ENCODE results near the gene ERCC6L2. TPM values are rescaled to one million over a fixed set of nuclear protein-coding genes. Genes with fewer than 3 reads are reported as not detected.
A peak's percentile ranks its signal among the peaks of the same experiment; 100 is the strongest.

Gene ERCC6L2
- total RNA-seq, 1 donor, result 102 TPM

GRCh38 chr9:95930277-95930676 lies 54.8 kb downstream of the ERCC6L2 start:
- DNase-seq (ENCODE audit: low read depth), result no peak
- no peak for TF ChIP-seq CTCF (IDR thresholded peaks at IDR 0.05; ENCODE audit: insufficient read depth, low read depth, low read length)
- H3K4me3 ChIP-seq (ENCODE audit: low read depth, low read length), result no peak overlapping the region

- no peak for TF ChIP-seq CTCF (IDR thresholded peaks at IDR 0.05; ENCODE audit: insufficient read depth, low read depth, low read length)
- no peak for DNase-seq (ENCODE audit: low read depth)
Measured at GRCh38 chr9:95935861-95936578, 60.5 kb downstream of the ERCC6L2 start.

GRCh38 chr9:95936579-95937075 lies 61.1 kb downstream of the ERCC6L2 start:
- TF ChIP-seq CTCF (IDR thresholded peaks at IDR 0.05; ENCODE audit: insufficient read depth, low read depth, low read length), result no peak
- no peak overlapping the region for H3K4me3 ChIP-seq (ENCODE audit: low read depth, low read length)
- DNase-seq (ENCODE audit: low read depth), result peak; percentile 42

More at GRCh38 chr9:95935861-95936578, 60.5 kb downstream of the ERCC6L2 start:
- no peak overlapping the region for H3K4me3 ChIP-seq (ENCODE audit: low read depth, low read length)

- H3K4me3 ChIP-seq (ENCODE audit: low read depth, low read length), result no peak overlapping the region
- no peak for DNase-seq (ENCODE audit: low read depth)
- no peak for TF ChIP-seq CTCF (IDR thresholded peaks at IDR 0.05; ENCODE audit: insufficient read depth, low read depth, low read length)
Measured at GRCh38 chr9:95937131-95937530, 61.6 kb downstream of the ERCC6L2 start.

- peak; percentile 3 for TF ChIP-seq CTCF (IDR thresholded peaks at IDR 0.05; ENCODE audit: insufficient read depth, low read depth, low read length)
- no peak overlapping the region for H3K4me3 ChIP-seq (ENCODE audit: low read depth, low read length)
- DNase-seq (ENCODE audit: low read depth), result no peak
Measured at GRCh38 chr9:95938724-95939123, 63.2 kb downstream of the ERCC6L2 start.

GRCh38 chr9:95939472-95939871 lies 64.0 kb downstream of the ERCC6L2 start:
- H3K4me3 ChIP-seq (ENCODE audit: low read depth, low read length), result no peak overlapping the region
- DNase-seq (ENCODE audit: low read depth), result no peak
- no peak for TF ChIP-seq CTCF (IDR thresholded peaks at IDR 0.05; ENCODE audit: insufficient read depth, low read depth, low read length)
